SK-N-SH treated with all-trans-retinoic acid at 6 μM for 48 hours (cell line): ENCODE data around the gene USH1G.

Experiments used
- ATAC-seq: fragments of 200-7000 bp; cut with Tn5 transposase; 3 replicates; pipeline ENCODE4 v1.9.1; 2020; ENCODE audit warnings: mild to moderate bottlenecking, moderate library complexity
- ARNTL ChIP-seq: fragments of 450-650 bp; formaldehyde crosslinking; IDR thresholded peaks from 2 replicates; pipeline ENCODE4 v1.5.0; 2020; ENCODE audit warnings: low read depth, mild to moderate bottlenecking, moderate library complexity, borderline replicate concordance
- BACH2 ChIP-seq: fragments of 250-450 bp; sonication (Bioruptor Pico); IDR thresholded peaks from 2 replicates; pipeline ENCODE4 v1.9.0; 2021; ENCODE audit warnings: mild to moderate bottlenecking, borderline replicate concordance
- CREB5 ChIP-seq: fragments of 250-450 bp; sonication (Bioruptor Pico); IDR thresholded peaks from 2 replicates; pipeline ENCODE4 v1.5.1; 2020; ENCODE audit warnings: low read depth, mild to moderate bottlenecking, moderate library complexity
- GLIS3 ChIP-seq: fragments of 250-450 bp; sonication (Bioruptor Pico); IDR thresholded peaks from 2 replicates; pipeline ENCODE4 v1.5.0; 2020; ENCODE audit warnings: mild to moderate bottlenecking, moderate library complexity
- ISL1 ChIP-seq: fragments of 250-450 bp; sonication (Bioruptor Pico); IDR thresholded peaks from 2 replicates; pipeline ENCODE4 v2.1.2; 2022; ENCODE audit warnings: mild to moderate bottlenecking, moderate library complexity
- PPARA ChIP-seq: fragments of 250-450 bp; sonication (Bioruptor Pico); IDR thresholded peaks from 2 replicates; pipeline ENCODE4 v1.5.0; 2020; ENCODE audit warnings: mild to moderate bottlenecking, borderline replicate concordance
- RARB ChIP-seq: fragments of 250-450 bp; sonication (Bioruptor Pico); IDR thresholded peaks from 2 replicates; pipeline ENCODE4 v1.8.0; 2021; ENCODE audit warnings: mild to moderate bottlenecking, moderate library complexity
- SNAI2 ChIP-seq: fragments of 250-450 bp; sonication (Bioruptor Pico); IDR thresholded peaks from 2 replicates; pipeline ENCODE4 v1.5.0; 2020; ENCODE audit warnings: mild to moderate bottlenecking, moderate library complexity
- TCF4 ChIP-seq: fragments of 250-450 bp; sonication (Bioruptor Pico); IDR thresholded peaks from 2 replicates; pipeline ENCODE4 v1.8.0; 2021; ENCODE audit warnings: mild to moderate bottlenecking, moderate library complexity, borderline replicate concordance
- TOX ChIP-seq: fragments of 250-450 bp; sonication (Bioruptor Pico); IDR thresholded peaks from 2 replicates; pipeline ENCODE4 v1.8.0; 2021; ENCODE audit warnings: mild to moderate bottlenecking, moderate library complexity, borderline replicate concordance
- TSHZ2 ChIP-seq: fragments of 250-450 bp; sonication (Bioruptor Pico); IDR thresholded peaks from 2 replicates; pipeline ENCODE4 v1.5.0; 2020; ENCODE audit warnings: mild to moderate bottlenecking, moderate library complexity
- ZC3H10 ChIP-seq: fragments of 250-450 bp; sonication (Bioruptor Pico); IDR thresholded peaks from 2 replicates; pipeline ENCODE4 v1.5.1; 2021; ENCODE audit warnings: mild to moderate bottlenecking, moderate library complexity
- ZFP3 ChIP-seq: fragments of 250-450 bp; sonication (Bioruptor Pico); IDR thresholded peaks from 2 replicates; pipeline ENCODE4 v1.5.0; 2020; ENCODE audit warnings: mild to moderate bottlenecking, moderate library complexity
- ZFP30 ChIP-seq: fragments of 450-650 bp; formaldehyde crosslinking; IDR thresholded peaks from 2 replicates; pipeline ENCODE4 v1.5.0; 2022; ENCODE audit warnings: mild to moderate bottlenecking, moderate library complexity
- ZNF565 ChIP-seq: fragments of 450-650 bp; formaldehyde crosslinking; conservative IDR thresholded peaks from 2 replicates; pipeline ENCODE4 v1.5.0; 2020; ENCODE audit warnings: low read depth, mild to moderate bottlenecking, moderate library complexity
- ZNF8 ChIP-seq: fragments of 450-650 bp; formaldehyde crosslinking; IDR thresholded peaks from 2 replicates; pipeline ENCODE4 v1.5.0; 2020; ENCODE audit warnings: mild to moderate bottlenecking, moderate library complexity
- TF ChIP-seq, protein P1 (sequence below): fragments of 250-450 bp; sonication (Bioruptor Pico); IDR thresholded peaks from 2 replicates; pipeline ENCODE4 v1.5.1; 2021; ENCODE audit warnings: mild to moderate bottlenecking, moderate library complexity
- TF ChIP-seq, protein P2 (sequence below): fragments of 250-450 bp; sonication (Bioruptor Pico); IDR thresholded peaks from 2 replicates; pipeline ENCODE4 v1.8.0; 2020; ENCODE audit warnings: mild to moderate bottlenecking, moderate library complexity, borderline replicate concordance

Gene USH1G

GRCh38 chr17:74875977-74876593 is 47.0 kb downstream of the USH1G start (continued):
- TF ChIP-seq CREB5 (no peak), TCF4 (CRISPR knock-in tag) (no peak), RARB (no peak)

GRCh38 chr17:74875155-74875976 is 47.7 kb downstream of the USH1G start:
- no peak for TF ChIP-seq PPARA (CRISPR knock-in tag)
- TF ChIP-seq, all 23 proteins: peak for 0
- no peak for ATAC-seq

GRCh38 chr17:74874615-74875037 is 48.4 kb downstream of the USH1G start:
- TF ChIP-seq ZFP3 (CRISPR knock-in tag) (no peak), TSHZ2 (CRISPR knock-in tag) (no peak), ZNF8 (CRISPR knock-in tag) (no peak), BACH2 (CRISPR knock-in tag) (no peak), RARB (no peak), TOX (CRISPR knock-in tag) (no peak), ZFP30 (CRISPR knock-in tag) (no peak), ARNTL (CRISPR knock-in tag) (no peak), PPARA (CRISPR knock-in tag) (no peak)
- TF ChIP-seq, protein P1, sequence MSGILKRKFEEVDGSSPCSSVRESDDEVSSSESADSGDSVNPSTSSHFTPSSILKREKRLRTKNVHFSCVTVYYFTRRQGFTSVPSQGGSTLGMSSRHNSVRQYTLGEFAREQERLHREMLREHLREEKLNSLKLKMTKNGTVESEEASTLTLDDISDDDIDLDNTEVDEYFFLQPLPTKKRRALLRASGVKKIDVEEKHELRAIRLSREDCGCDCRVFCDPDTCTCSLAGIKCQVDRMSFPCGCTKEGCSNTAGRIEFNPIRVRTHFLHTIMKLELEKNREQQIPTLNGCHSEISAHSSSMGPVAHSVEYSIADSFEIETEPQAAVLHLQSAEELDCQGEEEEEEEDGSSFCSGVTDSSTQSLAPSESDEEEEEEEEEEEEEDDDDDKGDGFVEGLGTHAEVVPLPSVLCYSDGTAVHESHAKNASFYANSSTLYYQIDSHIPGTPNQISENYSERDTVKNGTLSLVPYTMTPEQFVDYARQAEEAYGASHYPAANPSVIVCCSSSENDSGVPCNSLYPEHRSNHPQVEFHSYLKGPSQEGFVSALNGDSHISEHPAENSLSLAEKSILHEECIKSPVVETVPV (CRISPR knock-in tag), result no peak
- TF ChIP-seq, protein P2, sequence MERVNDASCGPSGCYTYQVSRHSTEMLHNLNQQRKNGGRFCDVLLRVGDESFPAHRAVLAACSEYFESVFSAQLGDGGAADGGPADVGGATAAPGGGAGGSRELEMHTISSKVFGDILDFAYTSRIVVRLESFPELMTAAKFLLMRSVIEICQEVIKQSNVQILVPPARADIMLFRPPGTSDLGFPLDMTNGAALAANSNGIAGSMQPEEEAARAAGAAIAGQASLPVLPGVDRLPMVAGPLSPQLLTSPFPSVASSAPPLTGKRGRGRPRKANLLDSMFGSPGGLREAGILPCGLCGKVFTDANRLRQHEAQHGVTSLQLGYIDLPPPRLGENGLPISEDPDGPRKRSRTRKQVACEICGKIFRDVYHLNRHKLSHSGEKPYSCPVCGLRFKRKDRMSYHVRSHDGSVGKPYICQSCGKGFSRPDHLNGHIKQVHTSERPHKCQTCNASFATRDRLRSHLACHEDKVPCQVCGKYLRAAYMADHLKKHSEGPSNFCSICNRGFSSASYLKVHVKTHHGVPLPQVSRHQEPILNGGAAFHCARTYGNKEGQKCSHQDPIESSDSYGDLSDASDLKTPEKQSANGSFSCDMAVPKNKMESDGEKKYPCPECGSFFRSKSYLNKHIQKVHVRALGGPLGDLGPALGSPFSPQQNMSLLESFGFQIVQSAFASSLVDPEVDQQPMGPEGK (CRISPR knock-in tag), result no peak
- no peak for ATAC-seq

- TF ChIP-seq ZC3H10, result no peak
- ATAC-seq, result peak; percentile 5; the same call in 2 of the 3 replicates
These were observed 49.0 kb downstream of the USH1G start for GRCh38 chr17:74873874-74874614.

DNA sequence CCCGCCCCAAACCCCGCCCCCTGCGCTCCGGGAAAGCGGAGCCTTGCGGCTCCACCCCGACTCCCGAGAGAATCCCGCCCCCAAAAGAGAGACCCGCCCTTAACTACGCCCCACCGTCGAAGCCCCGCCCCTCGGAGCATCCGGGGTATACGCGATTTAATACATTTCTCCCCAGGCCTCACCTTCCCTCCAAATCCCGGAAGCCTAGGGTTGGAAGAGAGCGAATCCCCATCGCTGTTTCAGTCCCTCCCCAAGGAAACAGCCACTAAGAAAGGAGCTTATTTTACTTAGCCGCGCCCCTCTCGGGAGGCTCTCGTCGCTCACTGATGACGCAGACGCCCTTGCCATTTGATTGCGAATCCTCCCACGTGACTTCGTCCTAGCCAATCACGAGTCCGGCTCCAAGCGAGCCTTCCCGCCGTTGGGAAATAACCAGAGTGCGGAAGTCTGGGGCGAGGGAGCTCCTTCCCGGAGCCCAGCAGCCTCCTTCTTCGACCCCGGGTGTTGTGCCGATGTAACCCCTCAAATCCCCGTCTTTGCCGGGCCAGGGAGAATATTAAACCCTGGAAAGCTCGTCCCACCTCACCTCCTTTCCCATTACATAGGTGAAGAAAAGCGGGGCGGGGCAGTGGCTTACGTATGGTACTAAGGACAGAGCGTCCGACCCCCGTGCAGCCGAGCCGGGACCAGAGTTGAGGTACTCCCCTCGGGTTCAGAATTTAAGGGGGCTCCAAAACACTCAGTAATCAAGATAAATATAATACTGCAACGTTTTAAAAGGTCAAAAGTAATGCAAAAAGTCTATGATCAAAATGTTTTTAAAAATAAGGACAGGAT is 49.8 kb downstream of the USH1G start:
- ATAC-seq, result peak; percentile 95
- no peak for TF ChIP-seq SNAI2 (CRISPR knock-in tag)
- TF ChIP-seq RARB, result no peak
- TF ChIP-seq, protein P1 (CRISPR knock-in tag), result no peak
- TF ChIP-seq ISL1 (CRISPR knock-in tag), result no peak
- TF ChIP-seq TSHZ2 (CRISPR knock-in tag), result no peak
- no peak for TF ChIP-seq ZFP30 (CRISPR knock-in tag)
- TF ChIP-seq ZNF565 (CRISPR knock-in tag), result no peak
- no peak for TF ChIP-seq GLIS3
- no peak for TF ChIP-seq PPARA (CRISPR knock-in tag)
- TF ChIP-seq BACH2 (CRISPR knock-in tag), result no peak
